ENCODE data around the gene EGF.

The EGF gene

GRCh38 chr4:109998867-109999584 lies 86.3 kb downstream of the EGF start:
- peak; percentile 64 for DNase-seq (ENCODE audit: low spot score)
- no peaks in the 10 kb centered on the region for H3K79me1 ChIP-seq (ENCODE audit: low read depth, low read length)
- no peak overlapping the region for H2AFZ ChIP-seq (ENCODE audit: low read length)
- no CpG with 5 or more reads among the region's 3 CpGs for WGBS, 2 donors (ENCODE audit: extremely low coverage in 2 of 2, insufficient read length in 2 of 2, insufficient replicate concordance in 1 of 2)
- H4K8ac ChIP-seq (ENCODE audit: low read depth, low read length): no peak overlapping the region
- H3K23ac ChIP-seq (ENCODE audit: low read depth, low read length, poor library complexity): no peak overlapping the region
- H2BK12ac ChIP-seq (ENCODE audit: low read length): no peak overlapping the region
- no peaks in the 10 kb centered on the region for H3K4me1 ChIP-seq (ENCODE audit: control insufficient read depth in 2 of 2, insufficient read depth in 1 of 2, low read depth in 1 of 2, low read length in 2 of 2)
- H2AK5ac ChIP-seq (ENCODE audit: low read depth, low read length): no peak overlapping the region
- no peak overlapping the region for H3K4me3 ChIP-seq (ENCODE audit: low read length in 2 of 2)
- no peak overlapping the region for H3K18ac ChIP-seq (ENCODE audit: low read length)
- H3K9me3 ChIP-seq (replicated peaks in 1 of 2; ENCODE audit: control insufficient read depth in 2 of 2, insufficient read depth in 1 of 2, low read depth in 1 of 2, low read length in 2 of 2): no peaks in the 10 kb centered on the region
- no peak overlapping the region for H2BK120ac ChIP-seq (ENCODE audit: low read depth, low read length)
- H4K91ac ChIP-seq (ENCODE audit: low read depth, low read length, poor library complexity): no peak overlapping the region
- H3K27ac ChIP-seq (replicated peaks; ENCODE audit: low read length): no peak overlapping the region
- no peaks in the 10 kb centered on the region for H3K36me3 ChIP-seq (replicated peaks in 1 of 2; ENCODE audit: control insufficient read depth in 2 of 2, insufficient read depth in 2 of 2, low read length in 2 of 2)
- H2BK15ac ChIP-seq (ENCODE audit: low read length): no peak overlapping the region
- no peaks in the 10 kb centered on the region for H3K27me3 ChIP-seq (ENCODE audit: control insufficient read depth in 3 of 3, insufficient read depth in 3 of 3, low read depth in 1 of 3, low read length in 3 of 3)
- H3K14ac ChIP-seq (ENCODE audit: low read length): no peak overlapping the region
- H2BK5ac ChIP-seq (ENCODE audit: low read length): no peak overlapping the region
- H3K4me2 ChIP-seq (ENCODE audit: insufficient read depth, low read length, poor library complexity, severe bottlenecking): no peak overlapping the region
- H3K9ac ChIP-seq (ENCODE audit: low read depth, low read length, poor library complexity): no peak overlapping the region
- H3K4ac ChIP-seq (ENCODE audit: low read length): no peak overlapping the region

GRCh38 chr4:109999585-109999912 lies 86.9 kb downstream of the EGF start:
- Histone ChIP-seq H3K4me1 (ENCODE audit: control insufficient read depth in 2 of 2, insufficient read depth in 1 of 2, low read depth in 1 of 2, low read length in 2 of 2) (no peaks in the 10 kb centered on the region), H2BK12ac (ENCODE audit: low read length) (no peak overlapping the region), H4K91ac (ENCODE audit: low read depth, low read length, poor library complexity) (no peak overlapping the region), H3K9ac (ENCODE audit: low read depth, low read length, poor library complexity) (no peak overlapping the region), H3K18ac (ENCODE audit: low read length) (no peak overlapping the region), H3K9me3 (replicated peaks in 1 of 2; ENCODE audit: control insufficient read depth in 2 of 2, insufficient read depth in 1 of 2, low read depth in 1 of 2, low read length in 2 of 2) (no peaks in the 10 kb centered on the region), H3K4me2 (ENCODE audit: insufficient read depth, low read length, poor library complexity, severe bottlenecking) (no peak overlapping the region), H3K27me3 (ENCODE audit: control insufficient read depth in 3 of 3, insufficient read depth in 3 of 3, low read depth in 1 of 3, low read length in 3 of 3) (no peaks in the 10 kb centered on the region), H3K23ac (ENCODE audit: low read depth, low read length, poor library complexity) (no peak overlapping the region), H3K4ac (ENCODE audit: low read length) (no peak overlapping the region), H3K79me1 (ENCODE audit: low read depth, low read length) (no peaks in the 10 kb centered on the region), H3K36me3 (replicated peaks in 1 of 2; ENCODE audit: control insufficient read depth in 2 of 2, insufficient read depth in 2 of 2, low read length in 2 of 2) (no peaks in the 10 kb centered on the region), H2BK120ac (ENCODE audit: low read depth, low read length) (no peak overlapping the region), H2BK5ac (ENCODE audit: low read length) (no peak overlapping the region), H2AFZ (ENCODE audit: low read length) (no peak overlapping the region), H3K4me3 (ENCODE audit: low read length in 2 of 2) (peak overlapping the region in 1 of 2 donors; percentile 31), H3K27ac (replicated peaks; ENCODE audit: low read length) (no peak overlapping the region), H2AK5ac (ENCODE audit: low read depth, low read length) (no peak overlapping the region), H4K8ac (ENCODE audit: low read depth, low read length) (no peak overlapping the region), H2BK15ac (ENCODE audit: low read length) (no peak overlapping the region), H3K14ac (ENCODE audit: low read length) (no peak overlapping the region)
- DNase-seq (ENCODE audit: low spot score): no peak
- no CpG with 5 or more reads among the region's 9 CpGs for WGBS, 2 donors (ENCODE audit: extremely low coverage in 2 of 2, insufficient read length in 2 of 2, insufficient replicate concordance in 1 of 2)

GRCh38 chr4:110002326-110002725 lies 89.6 kb downstream of the EGF start:
- no peak overlapping the region for H2AFZ ChIP-seq (ENCODE audit: low read length)
- no peak overlapping the region for H2AK5ac ChIP-seq (ENCODE audit: low read depth, low read length)
- H3K18ac ChIP-seq (ENCODE audit: low read length): no peak overlapping the region
- no peak overlapping the region for H4K8ac ChIP-seq (ENCODE audit: low read depth, low read length)
- H3K27ac ChIP-seq (replicated peaks; ENCODE audit: low read length): no peak overlapping the region
- no peak overlapping the region for H3K4me2 ChIP-seq (ENCODE audit: insufficient read depth, low read length, poor library complexity, severe bottlenecking)
- WGBS, 2 donors (ENCODE audit: extremely low coverage in 2 of 2, insufficient read length in 2 of 2, insufficient replicate concordance in 1 of 2): no CpG with 5 or more reads among the region's 3 CpGs
- no peaks in the 10 kb centered on the region for H3K9me3 ChIP-seq (replicated peaks in 1 of 2; ENCODE audit: control insufficient read depth in 2 of 2, insufficient read depth in 1 of 2, low read depth in 1 of 2, low read length in 2 of 2)
- no peaks in the 10 kb centered on the region for H3K27me3 ChIP-seq (ENCODE audit: control insufficient read depth in 3 of 3, insufficient read depth in 3 of 3, low read depth in 1 of 3, low read length in 3 of 3)
- H3K4me1 ChIP-seq (ENCODE audit: control insufficient read depth in 2 of 2, insufficient read depth in 1 of 2, low read depth in 1 of 2, low read length in 2 of 2): no peaks in the 10 kb centered on the region
- H2BK5ac ChIP-seq (ENCODE audit: low read length): no peak overlapping the region
- no peak overlapping the region for H2BK15ac ChIP-seq (ENCODE audit: low read length)
- no peak for DNase-seq (ENCODE audit: low spot score)
- no peak overlapping the region for H4K91ac ChIP-seq (ENCODE audit: low read depth, low read length, poor library complexity)
- no peaks in the 10 kb centered on the region for H3K79me1 ChIP-seq (ENCODE audit: low read depth, low read length)
- no peak overlapping the region for H3K23ac ChIP-seq (ENCODE audit: low read depth, low read length, poor library complexity)
- no peak overlapping the region for H2BK12ac ChIP-seq (ENCODE audit: low read length)
- H3K9ac ChIP-seq (ENCODE audit: low read depth, low read length, poor library complexity): no peak overlapping the region
- no peak overlapping the region for H2BK120ac ChIP-seq (ENCODE audit: low read depth, low read length)
- no peak overlapping the region for H3K4ac ChIP-seq (ENCODE audit: low read length)
- H3K4me3 ChIP-seq (ENCODE audit: low read length in 2 of 2): no peak overlapping the region
- H3K36me3 ChIP-seq (replicated peaks in 1 of 2; ENCODE audit: control insufficient read depth in 2 of 2, insufficient read depth in 2 of 2, low read length in 2 of 2): no peaks in the 10 kb centered on the region
- no peak overlapping the region for H3K14ac ChIP-seq (ENCODE audit: low read length)

DNA sequence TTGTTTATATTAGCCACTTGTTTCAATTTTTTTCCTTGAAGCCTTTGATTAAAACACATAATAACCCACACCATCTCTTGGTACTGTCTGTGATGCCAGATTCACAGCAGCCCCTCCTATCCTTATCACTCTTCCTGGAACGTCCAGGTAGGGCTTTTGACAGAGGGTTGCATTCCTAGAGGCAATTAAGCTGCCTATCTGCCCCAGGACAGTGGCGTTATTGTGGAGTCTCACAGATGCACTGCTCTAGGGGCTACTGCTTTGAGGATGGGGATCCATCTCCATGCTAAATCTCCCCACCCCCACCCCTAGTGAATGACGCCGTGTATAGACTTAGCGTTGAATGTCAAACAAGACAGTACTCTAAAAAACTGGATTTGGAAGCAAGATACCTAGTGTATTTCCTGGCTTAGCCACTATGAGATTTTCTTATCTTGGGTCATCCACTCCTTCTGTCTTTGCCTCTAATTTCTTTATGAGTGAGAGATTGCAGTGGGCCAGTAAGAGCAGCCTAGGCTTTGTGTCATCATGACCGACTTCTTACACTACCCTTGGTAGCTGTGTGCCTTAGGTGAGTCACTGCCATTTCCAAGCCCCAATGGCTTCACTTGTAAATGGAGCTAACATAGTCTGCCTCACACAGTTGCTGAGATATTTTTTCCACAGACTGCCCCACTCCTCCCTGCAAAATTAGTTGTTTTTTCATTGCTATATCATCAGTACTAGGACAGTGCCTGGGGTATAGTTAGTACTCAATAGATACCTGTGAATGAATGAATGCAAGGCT lies 90.9 kb downstream of the EGF start:
- Histone ChIP-seq H3K9ac (ENCODE audit: low read depth, low read length, poor library complexity) (no peak overlapping the region), H2AFZ (ENCODE audit: low read length) (no peak overlapping the region), H3K23ac (ENCODE audit: low read depth, low read length, poor library complexity) (no peak overlapping the region), H3K4me2 (ENCODE audit: insufficient read depth, low read length, poor library complexity, severe bottlenecking) (no peak overlapping the region), H2BK15ac (ENCODE audit: low read length) (no peak overlapping the region), H3K4me1 (ENCODE audit: control insufficient read depth in 2 of 2, insufficient read depth in 1 of 2, low read depth in 1 of 2, low read length in 2 of 2) (peaks cover under 1 to 6% of the 10 kb centered on the region in 2 donors), H3K27ac (replicated peaks; ENCODE audit: low read length) (no peak overlapping the region), H2BK12ac (ENCODE audit: low read length) (no peak overlapping the region), H3K4me3 (ENCODE audit: low read length in 2 of 2) (no peak overlapping the region), H3K14ac (ENCODE audit: low read length) (no peak overlapping the region), H2BK5ac (ENCODE audit: low read length) (no peak overlapping the region), H3K79me1 (ENCODE audit: low read depth, low read length) (no peaks in the 10 kb centered on the region), H3K27me3 (ENCODE audit: control insufficient read depth in 3 of 3, insufficient read depth in 3 of 3, low read depth in 1 of 3, low read length in 3 of 3) (no peaks in the 10 kb centered on the region), H3K4ac (ENCODE audit: low read length) (no peak overlapping the region), H4K91ac (ENCODE audit: low read depth, low read length, poor library complexity) (no peak overlapping the region), H3K36me3 (replicated peaks in 1 of 2; ENCODE audit: control insufficient read depth in 2 of 2, insufficient read depth in 2 of 2, low read length in 2 of 2) (no peaks in the 10 kb centered on the region), H2AK5ac (ENCODE audit: low read depth, low read length) (no peak overlapping the region), H3K9me3 (replicated peaks in 1 of 2; ENCODE audit: control insufficient read depth in 2 of 2, insufficient read depth in 1 of 2, low read depth in 1 of 2, low read length in 2 of 2) (no peaks in the 10 kb centered on the region), H2BK120ac (ENCODE audit: low read depth, low read length) (no peak overlapping the region), H3K18ac (ENCODE audit: low read length) (no peak overlapping the region), H4K8ac (ENCODE audit: low read depth, low read length) (no peak overlapping the region)
- DNase-seq (ENCODE audit: low spot score): no peak
- WGBS, 2 donors (ENCODE audit: extremely low coverage in 2 of 2, insufficient read length in 2 of 2, insufficient replicate concordance in 1 of 2): no CpG with 5 or more reads among the region's 6 CpGs
